NB4 (cell line): ENCODE results near the gene FAM83F.

Experiments used
- DNase-seq: peaks from one replicate; pipeline ENCODE4 v3.0.0; 2010; ENCODE audit warnings: low read depth
- H3K4me3 ChIP-seq: one replicate; pipeline ENCODE4 v1.5.1; 2011; ENCODE audit warnings: mild to moderate bottlenecking, low read depth, low read length, moderate library complexity
- CTCF ChIP-seq: IDR thresholded peaks from one replicate; pipeline ENCODE4 v1.5.1; 2012; ENCODE audit warnings: low read depth, low read length
- MAX ChIP-seq: IDR thresholded peaks from 2 replicates; pipeline ENCODE4 v1.6.1; 2011; ENCODE audit warnings: low read depth, low read length
- MYC ChIP-seq: IDR thresholded peaks from 2 replicates; pipeline ENCODE4 v1.6.1; 2011; ENCODE audit warnings: low read depth, low read length
- POLR2A ChIP-seq: IDR thresholded peaks from 2 replicates; pipeline ENCODE4 v1.6.1; 2011; ENCODE audit warnings: mild to moderate bottlenecking; ENCODE audit not compliant: insufficient read length; ENCODE audit errors: extremely low read depth

The FAM83F gene

GRCh38 chr22:39974065-39974464 lies 20.7 kb upstream of the FAM83F start:
- no peak overlapping the region for H3K4me3 ChIP-seq
- no peak for DNase-seq
- no peak for TF ChIP-seq CTCF
- TF ChIP-seq MYC: no peak
- no peak for TF ChIP-seq MAX
- TF ChIP-seq POLR2A: no peak

GRCh38 chr22:39979048-39979447 lies 15.7 kb upstream of the FAM83F start:
- TF ChIP-seq MAX: no peak
- no peak for TF ChIP-seq POLR2A
- TF ChIP-seq CTCF: no peak
- TF ChIP-seq MYC: no peak
- H3K4me3 ChIP-seq: no peak overlapping the region
- DNase-seq: no peak

- no peak for DNase-seq
- H3K4me3 ChIP-seq: no peak overlapping the region
- no peak for TF ChIP-seq MYC
- TF ChIP-seq POLR2A: no peak
- no peak for TF ChIP-seq CTCF
- no peak for TF ChIP-seq MAX
Measured at GRCh38 chr22:39979458-39979857, 15.3 kb upstream of the FAM83F start.

GRCh38 chr22:39980596-39980995 lies 14.2 kb upstream of the FAM83F start:
- no peak overlapping the region for H3K4me3 ChIP-seq
- DNase-seq: no peak
- TF ChIP-seq CTCF (no peak), POLR2A (no peak), MYC (no peak), MAX (no peak)

GRCh38 chr22:39983346-39983745 lies 11.4 kb upstream of the FAM83F start:
- TF ChIP-seq MYC (no peak), POLR2A (no peak), CTCF (no peak), MAX (no peak)
- no peak overlapping the region for H3K4me3 ChIP-seq
- no peak for DNase-seq

GRCh38 chr22:39984006-39984405 lies 10.7 kb upstream of the FAM83F start:
- no peak overlapping the region for H3K4me3 ChIP-seq
- no peak for DNase-seq
- no peak for TF ChIP-seq MAX
- no peak for TF ChIP-seq POLR2A
- no peak for TF ChIP-seq CTCF
- TF ChIP-seq MYC: no peak
